Measurements from ENCODE around the gene NTRK2. TPM values are rescaled to one million over a fixed set of nuclear protein-coding genes. Genes with fewer than 3 reads are reported as not detected.
"Not testable (repeated sequence)": the region's sequence is repeated elsewhere in the genome, so short reads cannot be mapped to it uniquely, and the experiment has no call there.

Gene NTRK2
- total RNA-seq, 1 donor from 2014 or later = 7.7 TPM

DNA sequence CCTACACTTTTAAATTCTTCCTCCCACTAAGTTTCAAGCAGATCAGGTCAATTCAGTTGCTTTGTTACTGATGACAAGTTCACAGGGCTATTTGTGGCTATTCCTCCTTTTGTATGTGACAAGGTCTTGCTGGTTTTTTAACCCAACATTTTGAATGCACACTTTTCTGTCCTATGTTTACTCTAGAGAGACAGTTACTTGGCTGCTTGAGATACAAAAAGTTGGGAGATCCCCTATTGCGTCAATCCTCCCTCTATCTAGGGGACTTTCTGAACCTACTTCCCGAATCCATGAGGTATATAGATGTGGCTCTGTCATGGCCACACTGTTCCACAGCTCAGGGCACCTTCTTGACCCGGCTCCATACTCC lies 386.7 kb downstream of the NTRK2 start:
- no peak for DNase-seq (ENCODE audit: low spot score)

DNA sequence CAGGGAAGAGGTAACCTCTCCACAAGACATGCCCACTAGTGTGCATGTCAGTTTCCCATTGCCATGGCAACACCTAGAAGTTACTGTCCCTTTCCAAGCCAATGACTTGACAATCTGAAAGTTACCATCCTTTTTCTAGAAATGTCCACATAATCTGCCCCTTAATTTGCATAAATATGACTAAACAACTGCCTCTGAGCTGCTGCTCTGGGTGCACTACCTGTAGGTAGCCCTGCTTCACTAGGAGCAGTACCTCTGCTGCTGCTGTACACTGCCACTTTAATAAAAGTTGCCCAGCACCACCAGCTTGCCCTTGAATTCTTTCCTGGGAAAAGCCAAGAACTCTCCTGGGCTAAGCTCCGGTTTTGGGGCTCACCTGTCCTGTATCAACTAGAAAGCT lies 392.4 kb downstream of the NTRK2 start:
- no peak for DNase-seq (ENCODE audit: low spot score)

DNA sequence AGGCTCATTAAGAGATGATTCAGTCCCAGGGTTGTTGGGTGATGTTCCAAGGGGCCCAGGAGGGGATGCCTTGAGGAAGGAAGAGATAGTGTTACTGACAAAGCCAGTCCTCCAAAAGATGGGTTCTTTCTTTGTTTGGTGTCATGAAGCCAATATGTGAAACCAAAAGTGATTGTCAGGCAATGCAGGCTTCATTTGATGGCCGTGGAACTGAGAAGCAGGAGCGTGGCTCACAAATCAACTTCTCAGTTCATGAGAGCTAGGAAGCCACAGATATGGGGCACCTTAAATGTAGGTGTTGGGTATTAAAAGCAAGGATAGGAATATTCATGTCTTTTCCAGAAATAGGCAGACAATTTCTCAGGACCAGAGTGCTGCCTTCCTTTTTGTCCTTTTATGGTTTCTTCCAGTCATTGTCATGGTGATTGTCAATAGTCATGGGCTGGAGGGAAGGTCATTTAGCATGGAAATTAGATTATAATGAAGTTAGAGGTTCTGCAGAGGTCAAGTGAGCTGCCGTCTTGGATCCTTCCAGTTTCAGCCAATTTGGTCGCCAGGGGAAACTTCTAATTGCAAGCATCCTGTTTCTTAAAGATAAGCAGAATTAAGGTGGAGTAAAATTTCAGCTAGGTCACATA lies 393.0 kb downstream of the NTRK2 start:
- DNase-seq (ENCODE audit: low spot score) = no peak

DNA sequence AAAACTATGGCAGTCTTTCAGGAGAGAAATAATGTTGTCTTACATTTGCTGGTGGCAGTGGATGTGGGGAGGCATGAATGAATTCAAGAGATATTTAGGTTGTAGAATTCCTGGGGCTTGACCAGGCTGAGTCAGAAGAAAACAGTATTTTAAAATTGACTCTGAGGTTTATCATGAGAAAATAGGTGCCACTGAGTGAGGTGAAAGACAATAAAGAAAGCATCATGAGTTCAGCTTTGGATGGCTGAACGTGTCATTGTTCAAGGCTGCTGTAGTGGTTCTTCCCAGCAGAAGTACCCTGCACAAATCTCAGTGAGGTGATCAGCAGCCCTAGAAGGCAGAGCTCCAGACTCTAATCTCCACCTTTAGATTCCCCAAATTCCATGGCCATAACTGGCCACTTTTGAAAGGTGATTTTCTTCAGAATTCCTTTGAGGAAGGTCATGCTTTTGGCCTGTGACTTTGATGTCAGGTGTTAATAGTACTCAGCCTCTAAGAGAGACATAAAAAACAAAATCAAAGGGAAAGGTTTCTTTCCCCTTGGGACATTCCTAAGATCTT lies 395.4 kb downstream of the NTRK2 start:
- no peak for DNase-seq (ENCODE audit: low spot score)

DNA sequence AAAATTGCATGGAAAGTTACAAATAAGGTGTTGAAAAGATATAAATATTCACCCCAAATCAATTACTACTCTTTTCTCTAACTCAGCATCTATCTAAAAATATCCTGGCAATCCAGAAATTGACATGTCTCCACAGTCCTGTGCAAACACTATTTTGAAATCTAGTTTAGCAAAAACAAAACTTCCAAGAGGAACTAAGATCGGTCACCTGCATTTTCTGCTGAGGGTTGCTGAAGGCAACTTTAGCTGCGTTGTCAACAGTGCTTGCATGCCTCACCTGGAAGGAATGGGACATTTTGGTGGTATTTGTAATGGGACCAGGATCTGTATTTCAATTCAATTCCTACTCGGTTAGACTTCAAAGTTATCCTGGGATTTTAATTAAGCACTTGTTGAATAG lies 398.3 kb downstream of the NTRK2 start:
- DNase-seq (ENCODE audit: low spot score) = peak; percentile 10

DNA sequence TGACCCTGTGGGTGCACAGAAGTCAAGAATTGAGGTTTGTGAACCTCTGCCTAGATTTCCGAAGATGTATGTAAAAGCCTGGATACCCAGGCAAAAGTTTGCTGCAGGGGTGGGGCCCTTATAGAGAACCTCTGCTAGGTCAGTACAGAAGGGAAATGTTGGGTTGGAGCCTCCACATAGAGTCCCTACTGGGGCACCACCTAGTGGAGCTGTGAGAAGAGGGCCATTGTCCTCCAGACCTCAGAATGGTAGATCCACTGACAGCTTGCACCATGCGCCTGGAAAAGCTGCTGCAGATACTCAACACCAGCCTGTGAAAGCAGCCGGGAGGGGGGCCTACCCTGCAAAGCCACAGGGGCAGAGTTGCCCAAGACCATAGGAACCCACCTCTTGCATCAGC lies 399.9 kb downstream of the NTRK2 start:
- DNase-seq (ENCODE audit: low spot score) = not testable (repeated sequence)

All from umbilical cord (tissue), 2 donors.